ENCODE results near the gene EIF4G1. TPM values are rescaled to one million over a fixed set of nuclear protein-coding genes. Genes with fewer than 3 reads are reported as not detected.

Gene EIF4G1
- total and polyA plus RNA-seq, 5 donors from 2014 or later, result 13.7 to 182 (median 17.3) TPM

GRCh38 chr3:184360929-184361531 lies 46.6 kb downstream of the EIF4G1 start:
- peaks cover 33% of the 10 kb centered on the region for H3K4me1 ChIP-seq (ENCODE audit: control insufficient read depth, insufficient read depth, low read length, poor library complexity, severe bottlenecking)
- ATAC-seq (ENCODE audit: low read depth in 2 of 2) (no peak), DNase-seq (no peak)
- Mint-ChIP-seq H3K36me3 (peaks cover 6% of the 10 kb centered on the region), H3K9me3 (no peaks in the 10 kb centered on the region), H3K4me1 (peaks cover 4 to 40% (median 27%) of the 10 kb centered on the region in 4 donors), H3K4me3 (peak overlapping the region; percentile 88 to 94 (median 89)), H3K27ac (peak overlapping the region in 1 of 3 donors; percentile 44), H3K27me3 (peaks cover 6% of the 10 kb centered on the region)
- no peak overlapping the region for H3K27ac ChIP-seq (ENCODE audit: insufficient read depth, low read length, poor library complexity, severe bottlenecking)
- H3K4me3 ChIP-seq (ENCODE audit: low read depth, low read length), result peak overlapping the region; percentile 44
- H3K27me3 ChIP-seq (ENCODE audit: control insufficient read depth, insufficient read depth, low read length), result no peaks in the 10 kb centered on the region
- H3K9me3 ChIP-seq (ENCODE audit: control insufficient read depth in 2 of 2, low read length in 2 of 2), result no peaks in the 10 kb centered on the region
- H3K36me3 ChIP-seq (ENCODE audit: control insufficient read depth, insufficient read depth, low read length), result no peaks in the 10 kb centered on the region

GRCh38 chr3:184361532-184361931 lies 47.1 kb downstream of the EIF4G1 start, which contains the start of the genes CLCN2 and POLR2H:
CLCN2 (minus strand) TSS chr3:184361605; CDS start chr3:184361479, 126 bp downstream.
POLR2H (plus strand) TSS chr3:184361710; CDS start chr3:184363493, 1,783 bp downstream.
- Histone ChIP-seq H3K4me1 (ENCODE audit: control insufficient read depth, insufficient read depth, low read length, poor library complexity, severe bottlenecking) (peaks cover 33% of the 10 kb centered on the region), H3K27me3 (ENCODE audit: control insufficient read depth, insufficient read depth, low read length) (no peaks in the 10 kb centered on the region), H3K4me3 (ENCODE audit: low read depth, low read length) (peak within 1 kb of the TSS; percentile 57), H3K27ac (ENCODE audit: insufficient read depth, low read length, poor library complexity, severe bottlenecking) (peak within 1 kb of the TSS; percentile 84), H3K9me3 (ENCODE audit: control insufficient read depth in 2 of 2, low read length in 2 of 2) (no peaks in the 10 kb centered on the region), H3K36me3 (ENCODE audit: control insufficient read depth, insufficient read depth, low read length) (peaks cover under 1% of the 10 kb centered on the region)
- peak within 1 kb of the TSS; percentile 97 to 99 (median 98) for H3K4me3 Mint-ChIP-seq
- H3K9me3 Mint-ChIP-seq, result no peaks in the 10 kb centered on the region
- peak within 1 kb of the TSS; percentile 93 to 97 (median 96) for H3K27ac Mint-ChIP-seq
- peak; percentile 19 to 26 for ATAC-seq (ENCODE audit: low read depth in 2 of 2)
- peaks cover 4 to 43% (median 29%) of the 10 kb centered on the region in 4 donors for H3K4me1 Mint-ChIP-seq
- peaks cover 6% of the 10 kb centered on the region for H3K27me3 Mint-ChIP-seq
- DNase-seq, result peak; percentile 32 to 49 (median 43)
- peaks cover 6% of the 10 kb centered on the region for H3K36me3 Mint-ChIP-seq

GRCh38 chr3:184361932-184362667 lies 47.7 kb downstream of the EIF4G1 start:
- H3K27me3 ChIP-seq (ENCODE audit: control insufficient read depth, insufficient read depth, low read length), result no peaks in the 10 kb centered on the region
- peak overlapping the region; percentile 84 for H3K27ac ChIP-seq (ENCODE audit: insufficient read depth, low read length, poor library complexity, severe bottlenecking)
- peak overlapping the region; percentile 57 for H3K4me3 ChIP-seq (ENCODE audit: low read depth, low read length)
- H3K4me1 ChIP-seq (ENCODE audit: control insufficient read depth, insufficient read depth, low read length, poor library complexity, severe bottlenecking), result peaks cover 33% of the 10 kb centered on the region
- DNase-seq (peak; percentile 26 to 55 (median 33)), ATAC-seq (ENCODE audit: low read depth in 2 of 2) (peak; percentile 3)
- peaks cover 4 to 47% (median 34%) of the 10 kb centered on the region in 4 donors for H3K4me1 Mint-ChIP-seq
- peaks cover 6% of the 10 kb centered on the region for H3K27me3 Mint-ChIP-seq
- H3K9me3 ChIP-seq (ENCODE audit: control insufficient read depth in 2 of 2, low read length in 2 of 2), result no peaks in the 10 kb centered on the region
- H3K36me3 Mint-ChIP-seq, result peaks cover 12% of the 10 kb centered on the region
- peak overlapping the region; percentile 93 to 97 (median 96) for H3K27ac Mint-ChIP-seq
- no peaks in the 10 kb centered on the region for H3K9me3 Mint-ChIP-seq
- H3K36me3 ChIP-seq (ENCODE audit: control insufficient read depth, insufficient read depth, low read length), result peaks cover 6% of the 10 kb centered on the region
- peak overlapping the region; percentile 97 to 99 (median 98) for H3K4me3 Mint-ChIP-seq

GRCh38 chr3:184362668-184363546 lies 48.5 kb downstream of the EIF4G1 start:
- peak overlapping the region; percentile 97 to 99 (median 99) for H3K4me3 Mint-ChIP-seq

GRCh38 chr3:184366619-184367289 lies 52.3 kb downstream of the EIF4G1 start:
- H3K36me3 ChIP-seq (ENCODE audit: control insufficient read depth, insufficient read depth, low read length), result peaks cover 22% of the 10 kb centered on the region
- H3K9me3 ChIP-seq (ENCODE audit: control insufficient read depth in 2 of 2, low read length in 2 of 2), result no peaks in the 10 kb centered on the region
- no peak overlapping the region for H3K27ac ChIP-seq (ENCODE audit: insufficient read depth, low read length, poor library complexity, severe bottlenecking)
- Mint-ChIP-seq H3K36me3 (peaks cover 29% of the 10 kb centered on the region), H3K4me1 (peaks cover 8 to 40% (median 32%) of the 10 kb centered on the region in 4 donors), H3K4me3 (peak overlapping the region in 2 of 4 donors; percentile 64 to 73), H3K9me3 (no peaks in the 10 kb centered on the region), H3K27ac (peak overlapping the region in 2 of 3 donors; percentile 4 to 62), H3K27me3 (peaks cover 6% of the 10 kb centered on the region)
- ATAC-seq (ENCODE audit: low read depth in 2 of 2), result no peak
- no peak for DNase-seq
- H3K27me3 ChIP-seq (ENCODE audit: control insufficient read depth, insufficient read depth, low read length), result no peaks in the 10 kb centered on the region
- no peak overlapping the region for H3K4me3 ChIP-seq (ENCODE audit: low read depth, low read length)
- peaks cover 22% of the 10 kb centered on the region for H3K4me1 ChIP-seq (ENCODE audit: control insufficient read depth, insufficient read depth, low read length, poor library complexity, severe bottlenecking)

More at GRCh38 chr3:184362668-184363546, 48.5 kb downstream of the EIF4G1 start:
- DNase-seq, result peak; percentile 91 to 97 (median 94)
- Mint-ChIP-seq H3K27ac (peak overlapping the region; percentile 96 to 98 (median 97)), H3K36me3 (peaks cover 16% of the 10 kb centered on the region), H3K27me3 (peaks cover 6% of the 10 kb centered on the region), H3K9me3 (no peaks in the 10 kb centered on the region), H3K4me1 (peaks cover 7 to 47% (median 36%) of the 10 kb centered on the region in 4 donors)
- H3K9me3 ChIP-seq (ENCODE audit: control insufficient read depth in 2 of 2, low read length in 2 of 2), result no peaks in the 10 kb centered on the region
- peak overlapping the region; percentile 84 for H3K27ac ChIP-seq (ENCODE audit: insufficient read depth, low read length, poor library complexity, severe bottlenecking)
- peak; percentile 83 to 84 for ATAC-seq (ENCODE audit: low read depth in 2 of 2)
- no peaks in the 10 kb centered on the region for H3K27me3 ChIP-seq (ENCODE audit: control insufficient read depth, insufficient read depth, low read length)
- H3K4me3 ChIP-seq (ENCODE audit: low read depth, low read length), result peak overlapping the region; percentile 83
- H3K4me1 ChIP-seq (ENCODE audit: control insufficient read depth, insufficient read depth, low read length, poor library complexity, severe bottlenecking), result peaks cover 33% of the 10 kb centered on the region
- H3K36me3 ChIP-seq (ENCODE audit: control insufficient read depth, insufficient read depth, low read length), result peaks cover 9% of the 10 kb centered on the region

GRCh38 chr3:184368116-184368515 lies 53.7 kb downstream of the EIF4G1 start:
- no peaks in the 10 kb centered on the region for H3K9me3 ChIP-seq (ENCODE audit: control insufficient read depth in 2 of 2, low read length in 2 of 2)
- peaks cover 22% of the 10 kb centered on the region for H3K36me3 ChIP-seq (ENCODE audit: control insufficient read depth, insufficient read depth, low read length)
- H3K9me3 Mint-ChIP-seq, result no peaks in the 10 kb centered on the region
- H3K36me3 Mint-ChIP-seq, result peaks cover 29% of the 10 kb centered on the region
- H3K27me3 ChIP-seq (ENCODE audit: control insufficient read depth, insufficient read depth, low read length), result no peaks in the 10 kb centered on the region
- no peak overlapping the region for H3K27ac Mint-ChIP-seq
- DNase-seq, result no peak
- peaks cover 14% of the 10 kb centered on the region for H3K4me1 ChIP-seq (ENCODE audit: control insufficient read depth, insufficient read depth, low read length, poor library complexity, severe bottlenecking)
- no peak overlapping the region for H3K4me3 ChIP-seq (ENCODE audit: low read depth, low read length)
- peaks cover 8 to 39% (median 32%) of the 10 kb centered on the region in 4 donors for H3K4me1 Mint-ChIP-seq
- peak overlapping the region in 1 of 4 donors; percentile 5 for H3K4me3 Mint-ChIP-seq
- no peak overlapping the region for H3K27ac ChIP-seq (ENCODE audit: insufficient read depth, low read length, poor library complexity, severe bottlenecking)
- no peak for ATAC-seq (ENCODE audit: low read depth in 2 of 2)
- H3K27me3 Mint-ChIP-seq, result peaks cover 9% of the 10 kb centered on the region
